Esophagus muscularis mucosa (tissue), 4 donors: ENCODE data around the gene RASA1.

Source experiments
- CTCF ChIP-seq, 3 experiments: fragments of 200-600 bp in 2 of 3; fragments of 450-650 bp in 1 of 3; sonication (generic) in 2 of 3; IDR thresholded peaks; one replicate each; pipeline ENCODE4 v1.5.1; 2017 to 2019; ENCODE audit warnings: antibody characterized with exemption in 3 of 3, mild to moderate bottlenecking in 2 of 3, moderate library complexity in 1 of 3
- EP300 ChIP-seq: sonication (generic); formaldehyde crosslinking; IDR thresholded peaks from one replicate; pipeline ENCODE4 v1.6.1; 2017; ENCODE audit warnings: antibody characterized with exemption
- POLR2A ChIP-seq: fragments of 450-650 bp; IDR thresholded peaks from one replicate; pipeline ENCODE4 v1.6.1; 2017; ENCODE audit warnings: antibody characterized with exemption, moderate library complexity, mild to moderate bottlenecking, low read depth
- POLR2AphosphoS5 ChIP-seq, 2 donors: sonication (generic); formaldehyde crosslinking; IDR thresholded peaks; one replicate each; pipeline ENCODE4 v1.6.1; 2017; ENCODE audit warnings: antibody characterized with exemption in 2 of 2

- no peak for TF ChIP-seq POLR2A
- no peak for TF ChIP-seq EP300
- no peak for TF ChIP-seq CTCF (IDR thresholded peaks at IDR 0.05)
- no peak for TF ChIP-seq POLR2AphosphoS5 (IDR thresholded peaks at IDR 0.05)
Observed at GRCh38 chr5:87252283-87252605, 15.4 kb upstream of the RASA1 start.
